HCT116 (cell line): ENCODE results near the gene GMPPB. TPM values are rescaled to one million over a fixed set of nuclear protein-coding genes. Genes with fewer than 3 reads are reported as not detected.

Source experiments
- ATAC-seq: fragments of 200-7000 bp; cut with Tn5 transposase; 2 replicates; pipeline ENCODE4 v1.9.1; 2020; ENCODE audit warnings: mild to moderate bottlenecking, moderate library complexity
- BruUV-seq: library from RNA; stranded (reverse); fragments of 400-500 nt; replicated peaks from 2 replicates; lab custom pipeline; 2021; lab: Mats Ljungman, UMichigan
- CTCF ChIA-PET: fragments of 300-600 bp; sonication (Branson Sonifier 250); formaldehyde crosslinking; loops from one replicate; lab custom pipeline; 2021; ENCODE audit warnings: antibody characterized with exemption; lab: Charles Lee
- POLR2A ChIA-PET: fragments of 300-600, 350-600 bp; sonication (Branson Sonifier 250); formaldehyde crosslinking; loops from one replicate; lab custom pipeline; 2021; ENCODE audit warnings: antibody characterized with exemption; lab: Charles Lee
- RAD21 ChIA-PET, 2 experiments: fragments of 300-600 bp; sonication (Branson Sonifier 250); formaldehyde crosslinking; loops; one replicate each; lab custom pipeline; 2023; ENCODE audit warnings: low total read pairs in 2 of 2; ENCODE audit not compliant: uncharacterized antibody in 2 of 2, unreplicated experiment in 2 of 2, low non-redundant PET in 1 of 2; lab: Charles Lee
- DNase-seq: peaks from one replicate; pipeline ENCODE4 v3.0.0-alpha.2; 2010; ENCODE audit warnings: low read depth, low spot score
- H2AFZ ChIP-seq: fragments of 200-600 bp; shearing (Covaris generic), sonication (generic); 2 replicates; pipeline ENCODE4 v1.6.1; 2017; ENCODE audit warnings: low read depth, mixed run types, mixed read lengths, antibody characterized with exemption, low read length; ENCODE audit not compliant: poor library complexity, severe bottlenecking
- H3K27ac ChIP-seq: 2 replicates; pipeline ENCODE4 v1.5.1; 2012; ENCODE audit warnings: low read depth, low read length
- H3K27me3 ChIP-seq: fragments of 200-600 bp; sonication (generic); 2 replicates; pipeline ENCODE4 v1.6.1; 2016; ENCODE audit warnings: mixed run types, low read length, mixed read lengths; ENCODE audit not compliant: insufficient read depth
- H3K36me3 ChIP-seq, 2 experiments: fragments of 200-500 bp in 1 of 2; fragments of 200-600 bp in 1 of 2; sonication (Bioruptor generic) in 1 of 2; sonication (generic) in 1 of 2; 2 replicates each; pipeline versions ENCODE4 v1.5.1 to v1.6.1; 2014 to 2016; ENCODE audit warnings: low read length in 2 of 2, inconsistent platforms in 1 of 2, mixed read lengths in 1 of 2, mixed run types in 1 of 2; ENCODE audit not compliant: insufficient read depth in 2 of 2, control insufficient read depth in 1 of 2
- H3K4me1 ChIP-seq, 2 experiments: fragments of 200-600 bp in 1 of 2; sonication (generic) in 1 of 2; 2 replicates each; pipeline versions ENCODE4 v1.5.1 to v1.6.1; 2012 to 2017; ENCODE audit warnings: low read length in 2 of 2, inconsistent platforms in 1 of 2, mild to moderate bottlenecking in 1 of 2, mixed read lengths in 1 of 2, mixed run types in 1 of 2, moderate library complexity in 1 of 2; ENCODE audit not compliant: insufficient read depth in 2 of 2, control insufficient read depth in 1 of 2
- H3K4me2 ChIP-seq: fragments of 200-600 bp; sonication (generic); 2 replicates; pipeline ENCODE4 v1.6.1; 2017; ENCODE audit warnings: mixed run types, low read length, mixed read lengths
- H3K4me3 ChIP-seq, 2 experiments: fragments of 200-600 bp in 1 of 2; sonication (generic) in 1 of 2; replicated peaks in 1 of 2; 2 replicates each; pipeline ENCODE4 v1.5.1; 2011 to 2016; ENCODE audit warnings: low read length in 2 of 2, control low read depth in 1 of 2, low read depth in 1 of 2, mild to moderate bottlenecking in 1 of 2, mixed read lengths in 1 of 2, mixed run types in 1 of 2
- H3K79me2 ChIP-seq: fragments of 200-600 bp; sonication (generic); 2 replicates; pipeline ENCODE4 v1.6.1; 2017; ENCODE audit warnings: mild to moderate bottlenecking, mixed run types, low read length, moderate library complexity, mixed read lengths; ENCODE audit not compliant: insufficient read depth
- H3K9ac ChIP-seq: fragments of 200-600 bp; sonication (generic); 2 replicates; pipeline ENCODE4 v1.6.1; 2016; ENCODE audit warnings: low read length, mixed read lengths
- H3K9me2 ChIP-seq: fragments of 200-600 bp; sonication (generic), shearing (Covaris generic); 2 replicates; pipeline ENCODE4 v1.6.1; 2017; ENCODE audit warnings: mixed run types, mild to moderate bottlenecking, moderate library complexity; ENCODE audit not compliant: insufficient read depth
- H3K9me3 ChIP-seq, 2 experiments: fragments of 200-500 bp in 1 of 2; fragments of 200-600 bp in 1 of 2; sonication (Bioruptor generic) in 1 of 2; sonication (generic) in 1 of 2; 2 replicates each; pipeline ENCODE4 v1.6.1; 2014 to 2017; ENCODE audit warnings: low read length in 2 of 2, mixed read lengths in 2 of 2, inconsistent platforms in 1 of 2, low read depth in 1 of 2, mild to moderate bottlenecking in 1 of 2, mixed run types in 1 of 2, moderate library complexity in 1 of 2; ENCODE audit not compliant: control insufficient read depth in 1 of 2, insufficient read depth in 1 of 2
- H4K20me1 ChIP-seq: fragments of 200-600 bp; sonication (generic), shearing (Covaris generic); 2 replicates; pipeline ENCODE4 v1.6.1; 2017; ENCODE audit warnings: mixed run types, mild to moderate bottlenecking, moderate library complexity; ENCODE audit not compliant: insufficient read depth
- CBX3 ChIP-seq: IDR thresholded peaks from 2 replicates; pipeline ENCODE4 v1.6.1; 2012; ENCODE audit warnings: low read depth
- CTCF ChIP-seq, 3 experiments: fragments of 200-600 bp in 1 of 3; sonication (generic) in 1 of 3; IDR thresholded peaks in 2 of 3; conservative IDR thresholded peaks in 1 of 3; 2 replicates each; pipeline ENCODE4 v1.5.1; 2012 to 2017; ENCODE audit warnings: low read depth in 2 of 3, low read length in 2 of 3, antibody characterized with exemption in 1 of 3, borderline replicate concordance in 1 of 3, control low read depth in 1 of 3, mild to moderate bottlenecking in 1 of 3, mixed read lengths in 1 of 3, mixed run types in 1 of 3, moderate library complexity in 1 of 3; ENCODE audit not compliant: insufficient read depth in 1 of 3
- EGR1 ChIP-seq: IDR thresholded peaks from 2 replicates; pipeline ENCODE4 v1.6.1; 2012; ENCODE audit warnings: low read depth
- FOSL1 ChIP-seq: IDR thresholded peaks from 2 replicates; pipeline ENCODE4 v1.6.1; 2012; ENCODE audit warnings: low read depth
- JUND ChIP-seq: IDR thresholded peaks from 2 replicates; pipeline ENCODE4 v1.6.1; 2012
- MAX ChIP-seq: IDR thresholded peaks from 2 replicates; pipeline ENCODE4 v1.6.1; 2012
- POLR2A ChIP-seq: IDR thresholded peaks from 2 replicates; pipeline ENCODE4 v1.7.0; 2011; ENCODE audit warnings: borderline replicate concordance; ENCODE audit not compliant: insufficient read depth, insufficient read length; ENCODE audit errors: extremely low read depth
- POLR2AphosphoS5 ChIP-seq: IDR thresholded peaks from 2 replicates; pipeline ENCODE4 v1.6.1; 2011; ENCODE audit warnings: mild to moderate bottlenecking, low read depth, low read length, moderate library complexity
- SIN3A ChIP-seq: IDR thresholded peaks from 2 replicates; pipeline ENCODE4 v1.6.1; 2012; ENCODE audit warnings: low read depth
- SP1 ChIP-seq: IDR thresholded peaks from 2 replicates; pipeline ENCODE4 v1.6.1; 2012; ENCODE audit warnings: low read depth
- TCF7L2 ChIP-seq: IDR thresholded peaks from 2 replicates; pipeline ENCODE4 v1.7.0; 2011; ENCODE audit warnings: borderline replicate concordance, inconsistent platforms; ENCODE audit not compliant: insufficient read depth, insufficient read length; ENCODE audit errors: extremely low read depth
- YY1 ChIP-seq: IDR thresholded peaks from 2 replicates; pipeline ENCODE4 v1.6.1; 2011; ENCODE audit warnings: low read length, low read depth, moderate library complexity, mild to moderate bottlenecking; ENCODE audit not compliant: insufficient replicate concordance; ENCODE audit errors: extremely low read depth
- ZFX ChIP-seq: fragments of 450-650 bp; IDR thresholded peaks from 2 replicates; pipeline ENCODE4 v1.6.1; 2017
- ZNF274 ChIP-seq: fragments of 200-500 bp; sonication (Bioruptor generic); IDR thresholded peaks from 2 replicates; pipeline ENCODE4 v1.6.1; 2014; ENCODE audit warnings: mild to moderate bottlenecking, low read depth, low read length, inconsistent platforms
- intact Hi-C: fragments of 100-400 bp; cut with micrococcal nuclease; formaldehyde crosslinking; loops from 2 replicates; pipeline ENCODE4 v1.10.0; 2022
- total RNA-seq: library from RNA; stranded (reverse); gene quantifications from one replicate; pipeline ENCODE4 v1.2.1, GENCODE V29; 2021; ENCODE audit not compliant: unreplicated experiment

The GMPPB gene
- total RNA-seq, 1 experiment from 2014 or later = 24.1 TPM

GRCh38 chr3:49671291-49672288 lies 52.2 kb downstream of the GMPPB start:
- no peaks in the 10 kb centered on the region for H3K9me2 ChIP-seq
- no TSS peak for BruUV-seq
- RAD21 ChIA-PET = interaction anchor here (0.6 to 3.6 kb wide), 6 partner anchors 117 to 623 kb away, joined by 3 to 49 read pairs (median 6); partner anchors contain the start of genes BSN (in 1 of the 2) and USP4 (in 1 of the 2)

More at GRCh38 chr3:49671291-49672288, 52.2 kb downstream of the GMPPB start:
- peaks cover 25% of the 10 kb centered on the region for H3K79me2 ChIP-seq
- H3K4me1 ChIP-seq = peaks cover 10 to 45% of the 10 kb centered on the region in 2 experiments; a peak in 3 of 4 replicates
- peak overlapping the region; percentile 99 for H3K4me2 ChIP-seq
- DNase-seq (peak; percentile 61), ATAC-seq (peak; percentile 19)
- no peaks in the 10 kb centered on the region for H4K20me1 ChIP-seq
- H2AFZ ChIP-seq = no peak overlapping the region
- H3K9me3 ChIP-seq = no peaks in the 10 kb centered on the region
- intact Hi-C loops = loop anchor here (1.0 to 5.0 kb wide), 3 partner anchors 132 to 217 kb away; partner anchors contain the start of gene DAG1
- CTCF ChIA-PET = interaction anchor here (0.6 to 3.3 kb wide), 10 partner anchors 26 to 256 kb away, joined by 3 to 159 read pairs (median 4); partner anchors contain the start of gene BSN
- peaks cover 5 to 11% of the 10 kb centered on the region in 2 experiments; a peak in 2 of 4 replicates for H3K36me3 ChIP-seq
- no peaks in the 10 kb centered on the region for H3K27me3 ChIP-seq
- H3K27ac ChIP-seq = peak overlapping the region; percentile 98
- peak overlapping the region in 1 of 2 experiments; percentile 40; a peak in 3 of 4 replicates for H3K4me3 ChIP-seq
- POLR2A ChIA-PET = interaction anchor here (3.1 kb wide), 1 partner anchor 132 kb away, joined by 26 read pairs; no protein-coding TSS in a partner anchor
- TF ChIP-seq CBX3 (no peak), MAX (no peak), FOSL1 (no peak), POLR2AphosphoS5 (peak; percentile 32; the same call in 1 of the 2 replicates), POLR2A (no peak), ZNF274 (no peak), JUND (no peak), CTCF (IDR thresholded peaks at IDR 0.05 in 2 of 3, conservative IDR thresholded peaks at IDR 0.05 in 1 of 3; ENCODE audit: borderline replicate concordance in 1 of 3, insufficient read depth in 1 of 3, low read depth in 2 of 3, low read length in 2 of 3) (peak in 2 of 3 experiments; percentile 87 to 93; a peak in 4 of 6 replicates), SIN3A (no peak), TCF7L2 (no peak), EGR1 (no peak), SP1 (no peak), ZFX (no peak), YY1 (no peak)
- H3K9ac ChIP-seq = peak overlapping the region; percentile 99
